SK-N-SH (cell line): ENCODE results near the gene CALM1. TPM values are rescaled to one million over a fixed set of nuclear protein-coding genes. Genes with fewer than 3 reads are reported as not detected.

ENCODE experiments used
- CTCF ChIA-PET: fragments of 300-600, 350-600 bp; formaldehyde crosslinking; extraction: SDS; loops from one replicate; lab custom pipeline; 2021; lab: Yijun Ruan, JAX
- POLR2A ChIA-PET: fragments of 350-600 bp; sonication (Branson Sonifier 250); formaldehyde crosslinking; extraction: SDS; loops from one replicate; lab custom pipeline; 2020; ENCODE audit warnings: antibody characterized with exemption, inconsistent platforms; lab: Yijun Ruan, JAX
- DNase-seq: peaks from one replicate; pipeline ENCODE4 v3.0.0; 2012
- H2AFZ ChIP-seq: fragments of 200-600 bp; sonication (generic); 2 replicates; pipeline ENCODE4 v1.8.1; 2016; ENCODE audit warnings: antibody characterized with exemption, mild to moderate bottlenecking, low read depth
- H3F3A ChIP-seq: fragments of 200-600 bp; sonication (generic); replicated peaks from 2 replicates; pipeline ENCODE3; 2016; ENCODE audit warnings: antibody characterized with exemption, mild to moderate bottlenecking; ENCODE audit not compliant: insufficient read depth
- H3K27ac ChIP-seq, 2 experiments: fragments of 200-500 bp in 1 of 2; fragments of 200-600 bp in 1 of 2; sonication (Bioruptor generic) in 1 of 2; sonication (generic), shearing (Covaris generic) in 1 of 2; 2 replicates each; pipeline versions ENCODE4 v1.5.1 to v1.6.1; 2014 to 2016; ENCODE audit warnings: low read depth in 2 of 2, inconsistent platforms in 1 of 2, low read length in 1 of 2, mild to moderate bottlenecking in 1 of 2, mixed read lengths in 1 of 2
- H3K27me3 ChIP-seq: fragments of 200-600 bp; sonication (generic), shearing (Covaris generic); 2 replicates; pipeline ENCODE4 v1.6.1; 2016; ENCODE audit warnings: mixed run types; ENCODE audit not compliant: insufficient read depth
- H3K36me3 ChIP-seq, 2 experiments: fragments of 200-500 bp in 1 of 2; fragments of 200-600 bp in 1 of 2; sonication (Bioruptor generic) in 1 of 2; sonication (generic) in 1 of 2; replicated peaks in 1 of 2; 2 replicates each; pipeline versions ENCODE3 to v1.5.1; 2014 to 2016; ENCODE audit warnings: low read length in 1 of 2, mild to moderate bottlenecking in 1 of 2; ENCODE audit not compliant: insufficient read depth in 2 of 2, control insufficient read depth in 1 of 2
- H3K4me1 ChIP-seq, 2 experiments: fragments of 200-500 bp in 1 of 2; fragments of 200-600 bp in 1 of 2; sonication (Bioruptor generic) in 1 of 2; sonication (generic), shearing (Covaris generic) in 1 of 2; 2 replicates each; pipeline versions ENCODE4 v1.5.1 to v1.6.1; 2014 to 2016; ENCODE audit warnings: low read depth in 1 of 2, low read length in 1 of 2, mixed run types in 1 of 2; ENCODE audit not compliant: insufficient read depth in 2 of 2, control insufficient read depth in 1 of 2
- H3K4me2 ChIP-seq: fragments of 200-600 bp; sonication (generic), shearing (Covaris generic); 2 replicates; pipeline ENCODE4 v1.6.1; 2017; ENCODE audit warnings: mixed run types
- H3K4me3 ChIP-seq, 2 experiments: fragments of 200-500 bp in 1 of 2; fragments of 200-600 bp in 1 of 2; sonication (Bioruptor generic) in 1 of 2; sonication (generic), shearing (Covaris generic) in 1 of 2; 2 replicates each; pipeline versions ENCODE4 v1.5.1 to v1.8.1; 2014 to 2016; ENCODE audit warnings: low read depth in 2 of 2, inconsistent platforms in 1 of 2, low read length in 1 of 2, mild to moderate bottlenecking in 1 of 2, mixed read lengths in 1 of 2, moderate library complexity in 1 of 2
- H3K79me2 ChIP-seq: fragments of 200-600 bp; sonication (generic); 2 replicates; pipeline ENCODE4 v1.8.1; 2017; ENCODE audit warnings: mild to moderate bottlenecking; ENCODE audit not compliant: insufficient read depth
- H3K9ac ChIP-seq: fragments of 200-600 bp; sonication (generic); 2 replicates; pipeline ENCODE4 v1.6.1; 2017; ENCODE audit warnings: mixed run types
- H3K9me2 ChIP-seq: fragments of 200-600 bp; sonication (generic); 2 replicates; pipeline ENCODE4 v1.6.1; 2017; ENCODE audit warnings: mixed run types
- H3K9me3 ChIP-seq: fragments of 200-600 bp; sonication (generic); 2 replicates; pipeline ENCODE4 v1.6.1; 2017; ENCODE audit warnings: mixed run types, mild to moderate bottlenecking, moderate library complexity
- H4K20me1 ChIP-seq: fragments of 200-600 bp; sonication (generic); 2 replicates; pipeline ENCODE4 v1.6.1; 2017; ENCODE audit warnings: mild to moderate bottlenecking, mixed run types; ENCODE audit not compliant: insufficient read depth
- ELF1 ChIP-seq: IDR thresholded peaks from 2 replicates; pipeline ENCODE4 v1.4.0; 2012
- FOSL2 ChIP-seq: IDR thresholded peaks from 2 replicates; pipeline ENCODE4 v1.4.0; 2012; ENCODE audit warnings: low read depth, mild to moderate bottlenecking, moderate library complexity, borderline replicate concordance
- FOXJ3 ChIP-seq: sonication (generic); formaldehyde crosslinking; IDR thresholded peaks from 2 replicates; pipeline ENCODE4 v1.5.1; 2020; ENCODE audit warnings: mild to moderate bottlenecking, missing genetic modification reagents
- FOXM1 ChIP-seq: IDR thresholded peaks from 2 replicates; pipeline ENCODE4 v1.4.0; 2012; ENCODE audit warnings: low read depth, mild to moderate bottlenecking
- GABPA ChIP-seq: IDR thresholded peaks from 2 replicates; pipeline ENCODE4 v1.4.0; 2012; ENCODE audit warnings: low read depth, mild to moderate bottlenecking
- GATA2 ChIP-seq: sonication (generic); formaldehyde crosslinking; IDR thresholded peaks from 2 replicates; pipeline ENCODE4 v1.5.0; 2020; ENCODE audit warnings: mild to moderate bottlenecking, missing genetic modification reagents
- MAX ChIP-seq: IDR thresholded peaks from 2 replicates; pipeline ENCODE4 v1.4.0; 2012; ENCODE audit warnings: low read depth
- MEF2A ChIP-seq: IDR thresholded peaks from 2 replicates; pipeline ENCODE4 v1.4.0; 2012; ENCODE audit warnings: low read depth, borderline replicate concordance
- NFIC ChIP-seq: IDR thresholded peaks from 2 replicates; pipeline ENCODE4 v1.4.0; 2012; ENCODE audit warnings: borderline replicate concordance
- NRF1 ChIP-seq: IDR thresholded peaks from 2 replicates; pipeline ENCODE4 v1.6.1; 2012; ENCODE audit warnings: low read depth, mild to moderate bottlenecking, low read length
- RAD21 ChIP-seq: IDR thresholded peaks from 2 replicates; pipeline ENCODE4 v1.6.1; 2012; ENCODE audit warnings: mild to moderate bottlenecking, low read length
- RCOR1 ChIP-seq: fragments of 150-350 bp; IDR thresholded peaks from 2 replicates; pipeline ENCODE4 v1.6.1; 2017; ENCODE audit warnings: antibody characterized with exemption, low read length
- RXRA ChIP-seq: IDR thresholded peaks from 2 replicates; pipeline ENCODE4 v1.4.0; 2012; ENCODE audit warnings: low read depth, mild to moderate bottlenecking, borderline replicate concordance
- SIN3A ChIP-seq: IDR thresholded peaks from 2 replicates; pipeline ENCODE4 v1.6.1; 2012; ENCODE audit warnings: low read depth, mild to moderate bottlenecking, low read length, moderate library complexity, borderline replicate concordance
- TCF12 ChIP-seq: IDR thresholded peaks from 2 replicates; pipeline ENCODE4 v1.4.0; 2012
- USF1 ChIP-seq: IDR thresholded peaks from 2 replicates; pipeline ENCODE4 v1.4.0; 2012; ENCODE audit warnings: low read depth, borderline replicate concordance
- USF2 ChIP-seq: fragments of 150-350 bp; IDR thresholded peaks from 2 replicates; pipeline ENCODE4 v1.6.1; 2017; ENCODE audit warnings: antibody characterized with exemption, low read length, low read depth, borderline replicate concordance
- ZBTB33 ChIP-seq: IDR thresholded peaks from 2 replicates; pipeline ENCODE4 v1.4.0; 2012; ENCODE audit warnings: low read depth, borderline replicate concordance
- WGBS: methylation state at CpG from one replicate; pipeline ENCODE4 v1.1.6; 2017; ENCODE audit warnings: low lambda C conversion rate; 5-methylcytosine and 5-hydroxymethylcytosine counted together
- polyA plus RNA-seq, 3 experiments: library from polyadenylated mRNA; depleted of rRNA; stranded (reverse); fragments of >200 nt; gene quantifications; 2 replicates each; pipeline ENCODE4 v1.2.3, GENCODE V29; 2012

Gene CALM1
- polyA plus RNA-seq, 1 of the 3 experiments (the other 2 are of a cell fraction): 299 TPM

- Histone ChIP-seq H3K4me2 (no peak overlapping the region), H3K4me1 (peaks cover 11 to 17% of the 10 kb centered on the region in 2 experiments; a peak in 3 of 4 replicates), H3K9ac (no peak overlapping the region), H3K9me2 (no peaks in the 10 kb centered on the region), H3K36me3 (no peaks in the 10 kb centered on the region), H4K20me1 (no peaks in the 10 kb centered on the region), H3K27me3 (no peaks in the 10 kb centered on the region), H2AFZ (no peak overlapping the region), H3K79me2 (no peaks in the 10 kb centered on the region), H3K9me3 (no peaks in the 10 kb centered on the region), H3K27ac (no peak overlapping the region), H3F3A (peaks cover 8% of the 10 kb centered on the region), H3K4me3 (no peak overlapping the region)
- DNase-seq: no peak
- TF ChIP-seq GATA2 (no peak), MAX (no peak), SIN3A (no peak), RCOR1 (no peak), ZBTB33 (no peak), NFIC (no peak), USF1 (no peak)
- CTCF ChIA-PET: interaction anchor here (1.6 kb wide), 1 partner anchor 22 kb away, joined by 6 read pairs; no protein-coding TSS in a partner anchor
- no CpG with 5 or more reads among the region's 7 CpGs for WGBS
- POLR2A ChIA-PET: no interaction called here
Measured at GRCh38 chr14:90421001-90421631, 24.3 kb downstream of the CALM1 start.

- H3F3A ChIP-seq: peaks cover 8% of the 10 kb centered on the region
- H3K36me3 ChIP-seq: no peaks in the 10 kb centered on the region
- no peak overlapping the region for H3K9ac ChIP-seq
- DNase-seq: no peak
- H3K4me3 ChIP-seq: no peak overlapping the region
- no peak overlapping the region for H2AFZ ChIP-seq
- CTCF ChIA-PET: interaction anchor here (0.8 to 1.6 kb wide), 2 partner anchors 22 to 97 kb away, joined by 3 to 6 read pairs; no protein-coding TSS in a partner anchor
- H3K79me2 ChIP-seq: no peaks in the 10 kb centered on the region
- H3K9me3 ChIP-seq: no peaks in the 10 kb centered on the region
- no peak overlapping the region for H3K4me2 ChIP-seq
- H3K27me3 ChIP-seq: no peaks in the 10 kb centered on the region
- H4K20me1 ChIP-seq: no peaks in the 10 kb centered on the region
- peaks cover 11 to 14% of the 10 kb centered on the region in 2 experiments; a peak in 3 of 4 replicates for H3K4me1 ChIP-seq
- TF ChIP-seq NFIC (no peak), RAD21 (no peak), MEF2A (no peak), TCF12 (no peak), GABPA (no peak), NRF1 (no peak), FOXJ3 (CRISPR knock-in tag) (no peak), FOXM1 (no peak), SIN3A (no peak), ELF1 (no peak), FOSL2 (no peak), USF2 (no peak), RXRA (no peak), ZBTB33 (no peak)
- TF ChIP-seq, all 33 proteins: peak for 0
- Histone ChIP-seq H3K27ac (no peak overlapping the region), H3K9me2 (no peaks in the 10 kb centered on the region)
- 92% methylated on average over 3 of the region's 3 CpGs for WGBS
- POLR2A ChIA-PET: no interaction called here
Measured at GRCh38 chr14:90421632-90422020, 24.8 kb downstream of the CALM1 start.
